ENCODE measurements around the gene TTC9C.
"Not testable (repeated sequence)": the region's sequence is repeated elsewhere in the genome, so short reads cannot be mapped to it uniquely, and the experiment has no call there.

The TTC9C gene, protein sequence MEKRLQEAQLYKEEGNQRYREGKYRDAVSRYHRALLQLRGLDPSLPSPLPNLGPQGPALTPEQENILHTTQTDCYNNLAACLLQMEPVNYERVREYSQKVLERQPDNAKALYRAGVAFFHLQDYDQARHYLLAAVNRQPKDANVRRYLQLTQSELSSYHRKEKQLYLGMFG

DNA sequence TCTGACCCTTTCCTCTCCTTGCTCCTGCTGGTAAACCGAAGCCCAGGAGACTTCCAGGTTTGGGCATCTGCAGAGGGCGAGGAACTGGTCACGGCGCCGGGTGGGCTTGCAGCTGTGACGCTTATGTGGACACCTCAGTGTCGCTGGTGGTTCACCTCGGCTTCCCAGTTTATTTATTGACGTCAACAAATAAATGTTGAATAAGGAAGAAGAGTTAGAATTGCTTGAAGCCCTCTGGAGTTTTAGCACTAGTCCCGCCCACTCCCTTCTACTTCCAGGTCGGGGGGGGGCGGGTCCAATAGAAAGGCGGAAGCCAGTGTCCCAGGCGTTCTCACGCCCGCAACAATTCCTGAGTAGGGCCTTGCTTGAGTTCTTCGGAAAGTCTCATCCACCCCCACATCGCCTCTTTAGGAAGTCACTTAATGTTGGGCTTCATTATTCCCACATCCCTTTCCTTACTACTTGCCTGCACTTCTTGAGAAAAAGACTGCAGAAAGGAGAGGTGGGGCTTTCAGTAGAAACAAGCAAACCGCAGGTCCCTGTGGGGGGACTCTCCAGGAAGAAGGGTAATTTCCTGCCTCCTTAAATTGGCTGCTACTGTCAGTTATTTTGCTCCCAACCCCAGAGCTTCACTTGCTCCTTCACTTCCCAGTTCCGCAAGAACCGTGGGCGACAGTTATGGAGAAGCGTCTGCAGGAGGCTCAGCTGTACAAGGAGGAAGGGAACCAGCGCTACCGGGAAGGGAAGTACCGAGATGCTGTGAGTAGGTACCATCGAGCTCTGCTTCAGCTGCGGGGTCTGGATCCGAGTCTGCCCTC lies at the start of gene TTC9C:
TTC9C (plus strand) TSS at position 316 of the 818 bp plus-strand sequence; CDS start at position 679, 363 bp downstream.
- DNase-seq = peak; percentile 96

- peak; percentile 94 for DNase-seq
Measured at GRCh38 chr11:62678770-62679696, 49.3 kb upstream of the TTC9C start, which contains the start of gene UBXN1. Gene UBXN1, minus strand, starts transcription at chr11:62679073. Its CDS starts 150 bp downstream, at chr11:62678923.

- peak; percentile 48 for DNase-seq
Measured at GRCh38 chr11:62680825-62681240, 47.5 kb upstream of the TTC9C start.

GRCh38 chr11:62682518-62682917 lies 45.8 kb upstream of the TTC9C start:
- DNase-seq = no peak

GRCh38 chr11:62687508-62688396 lies 40.5 kb upstream of the TTC9C start:
- DNase-seq = peak; percentile 68

GRCh38 chr11:62688491-62688890 lies 39.8 kb upstream of the TTC9C start:
- peak; percentile 40 for DNase-seq

DNA sequence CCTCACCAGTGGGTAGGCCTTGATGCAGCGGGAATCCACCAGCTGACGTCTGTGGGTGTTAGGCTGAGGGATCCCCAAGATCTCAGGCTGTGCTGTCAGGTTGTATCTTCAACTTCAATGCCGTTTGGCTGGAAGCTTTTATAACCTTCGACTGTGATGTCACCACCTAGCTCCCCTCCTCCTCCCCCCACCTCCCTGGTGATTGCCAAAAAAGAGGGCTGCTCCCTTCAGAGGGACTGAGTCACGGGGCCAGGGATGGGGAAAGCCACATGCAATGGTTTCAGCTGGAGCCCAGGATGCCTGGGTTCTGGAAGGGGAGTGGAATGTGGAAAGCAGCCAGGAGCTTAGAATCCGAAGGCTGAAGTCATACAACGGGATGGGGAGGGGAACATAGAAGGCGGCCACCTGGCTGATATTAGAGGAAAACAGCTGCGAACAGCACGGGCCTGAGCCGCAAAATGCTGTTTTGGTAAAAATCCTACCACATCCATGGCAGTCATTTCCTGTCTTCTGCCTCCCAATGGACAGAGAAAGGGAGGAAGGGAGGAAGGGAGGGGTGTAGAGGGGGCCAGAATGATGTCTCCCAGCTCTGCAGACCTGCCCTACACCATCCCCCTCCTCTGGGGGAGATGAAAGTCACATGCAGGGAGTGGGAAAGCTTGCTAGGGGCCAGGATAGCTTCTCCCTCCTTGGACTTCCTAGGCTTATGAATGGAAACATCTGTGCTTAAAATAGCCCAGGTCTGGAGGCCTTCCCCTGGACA lies 38.7 kb upstream of the TTC9C start, which contains the start of gene LRRN4CL:
LRRN4CL (minus strand) TSS at position 110 of the 763 bp plus-strand sequence. CDS start 1,022 bp downstream, outside the sequence.
- peak; percentile 65 for DNase-seq

DNA sequence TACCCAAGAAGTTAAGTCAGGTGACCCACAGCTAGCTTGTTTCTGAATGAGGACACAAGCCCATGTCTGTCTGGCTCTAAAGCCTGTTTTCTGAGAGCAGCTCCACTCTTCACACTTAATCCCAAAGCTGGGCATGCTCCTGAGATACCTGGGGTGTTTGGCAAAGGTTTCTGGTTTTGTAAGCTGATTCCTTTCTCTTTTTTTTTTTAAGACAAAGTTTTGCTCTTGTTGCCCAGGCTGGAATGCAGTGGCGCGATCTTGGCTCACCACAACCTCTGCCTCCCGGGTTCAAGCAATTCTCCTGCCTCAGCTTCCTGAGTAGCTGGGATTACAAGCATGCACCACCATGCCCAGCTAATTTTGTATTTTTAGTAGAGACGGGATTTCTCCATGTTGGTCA lies 34.7 kb upstream of the TTC9C start:
- DNase-seq = not testable (repeated sequence)

- peak; percentile 89 for DNase-seq
Measured at GRCh38 chr11:62694455-62695167, 33.7 kb upstream of the TTC9C start.

- no peak for DNase-seq
Measured at GRCh38 chr11:62702246-62702645, 26.0 kb upstream of the TTC9C start.

GRCh38 chr11:62703921-62704320 lies 24.4 kb upstream of the TTC9C start:
- DNase-seq = not testable (repeated sequence)

GRCh38 chr11:62705413-62705812 lies 22.9 kb upstream of the TTC9C start:
- DNase-seq = no peak

GRCh38 chr11:62705880-62706849 lies 22.1 kb upstream of the TTC9C start:
- peak; percentile 98 for DNase-seq

DNA sequence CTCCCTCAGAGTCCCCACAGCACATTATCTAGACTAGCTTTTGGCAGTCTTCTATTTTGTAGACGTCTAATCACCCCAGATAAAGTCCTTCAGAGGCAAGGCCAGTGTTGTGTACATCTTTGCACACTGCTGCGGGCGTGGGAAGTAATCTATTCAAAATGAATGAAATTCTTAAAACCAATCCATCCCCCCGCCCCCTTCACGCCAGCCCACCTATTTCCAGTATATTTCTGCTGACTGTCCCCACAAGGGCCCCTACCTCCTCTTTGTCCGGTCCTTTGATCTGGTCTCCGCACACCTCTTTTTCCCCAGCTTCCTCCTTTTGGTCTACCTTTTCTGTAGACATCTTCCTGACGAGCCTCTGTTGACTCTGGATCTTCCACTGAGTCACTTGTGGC lies 21.4 kb upstream of the TTC9C start:
- no peak for DNase-seq

- peak; percentile 97 for DNase-seq
Measured at GRCh38 chr11:62707277-62707861, 20.9 kb upstream of the TTC9C start, which contains the start of the genes BSCL2 and GNG3. Gene BSCL2, minus strand, starts transcription at chr11:62707424. Its CDS starts 229 bp downstream, at chr11:62707195. Gene GNG3, plus strand, starts transcription at chr11:62707676. Its CDS starts 620 bp downstream, at chr11:62708296.

DNA sequence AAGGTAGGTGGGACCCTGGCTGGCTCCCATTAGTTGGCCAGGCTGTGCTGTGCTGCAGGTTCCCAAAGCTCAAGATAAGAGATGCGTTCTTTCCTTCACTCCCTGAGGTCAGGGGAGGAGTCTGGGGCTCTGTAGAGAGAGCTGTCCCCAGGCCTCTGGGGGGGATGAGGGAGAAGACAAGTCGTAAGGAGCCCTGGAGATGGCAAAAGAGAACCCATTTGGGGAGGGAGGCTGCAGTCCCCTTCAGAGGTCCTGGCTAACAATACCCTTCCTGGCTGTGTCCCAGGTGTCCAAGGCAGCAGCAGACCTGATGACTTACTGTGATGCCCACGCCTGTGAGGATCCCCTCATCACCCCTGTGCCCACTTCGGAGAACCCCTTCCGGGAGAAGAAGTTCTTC lies 19.9 kb upstream of the TTC9C start:
- DNase-seq = peak; percentile 40

GRCh38 chr11:62708793-62709192 lies 19.5 kb upstream of the TTC9C start:
- DNase-seq = no peak

DNA sequence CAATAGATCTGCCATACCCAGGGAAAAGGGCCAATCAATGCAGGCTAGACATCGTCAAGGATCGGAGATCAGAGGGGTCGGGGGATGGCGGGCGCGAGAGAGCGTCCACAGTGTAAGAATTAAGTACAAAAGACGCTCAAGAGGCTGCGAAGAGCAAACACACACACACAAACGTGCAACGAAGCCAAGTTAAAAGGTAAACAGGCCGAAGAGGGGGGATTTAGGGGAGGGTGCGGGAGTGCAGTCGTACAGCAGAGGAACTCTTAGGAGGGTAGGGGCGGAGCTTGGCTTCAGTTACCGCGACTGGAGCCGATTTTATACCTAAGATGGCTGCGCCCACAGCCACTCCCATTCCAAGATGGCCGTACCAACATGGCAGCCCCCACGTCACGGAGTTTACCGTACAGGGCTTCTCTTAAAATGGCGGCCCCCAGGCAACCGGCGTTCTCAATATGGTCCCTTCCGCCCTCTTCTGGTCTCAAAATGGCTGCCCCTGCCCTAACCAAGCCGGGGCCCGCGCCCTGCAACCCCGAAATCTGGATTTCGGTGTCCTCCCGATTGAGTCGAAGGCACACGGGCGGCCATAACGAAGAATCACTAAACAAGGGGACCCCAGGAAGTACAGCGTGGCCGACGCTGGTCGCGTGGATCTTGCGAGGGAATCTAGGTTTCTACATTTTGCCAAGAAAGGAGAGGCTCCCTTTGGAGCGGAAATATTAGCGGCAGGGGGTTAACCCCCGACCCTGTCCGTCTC lies 18.9 kb upstream of the TTC9C start:
- peak; percentile 99 for DNase-seq
